Activated T-helper 2 cell treated with anti-CD3 and anti-CD28 coated beads, Interferon-gamma antibody, Interleukin-2, Interleukin-4, amounts not matched to agents 10 μg/mL and 5 μg/mL and 100 μg/mL, durations not matched to agents 14 hours and 24 hours and 36 hours (primary cell): ENCODE measurements around the gene FRMD1. TPM values are rescaled to one million over a fixed set of nuclear protein-coding genes. Genes with fewer than 3 reads are reported as not detected.

ENCODE experiments used
- DNase-seq: peaks from one replicate; pipeline ENCODE4 v3.0.0; 2021; ENCODE audit warnings: low spot score
- H3K27ac Mint-ChIP-seq: one replicate; pipeline ENCODE4 v1.8.0; 2021; ENCODE audit warnings: mixed read lengths
- H3K27me3 Mint-ChIP-seq: one replicate; pipeline ENCODE4 v1.8.0; 2021; ENCODE audit warnings: low read depth, mixed read lengths
- H3K36me3 Mint-ChIP-seq: one replicate; pipeline ENCODE4 v1.8.0; 2021; ENCODE audit warnings: low read depth, mixed read lengths
- H3K4me1 Mint-ChIP-seq: one replicate; pipeline ENCODE4 v1.8.0; 2021; ENCODE audit warnings: low read depth, mixed read lengths
- H3K4me3 Mint-ChIP-seq: one replicate; pipeline ENCODE4 v1.8.0; 2021; ENCODE audit warnings: low read depth, mild to moderate bottlenecking, moderate library complexity, mixed read lengths
- H3K9me3 Mint-ChIP-seq: one replicate; pipeline ENCODE4 v1.8.0; 2021; ENCODE audit warnings: mixed read lengths
- intact Hi-C: fragments of 100-400 bp; cut with micrococcal nuclease; formaldehyde crosslinking; loops from one replicate; pipeline ENCODE4 v1.15.1; 2023
- total RNA-seq: library from RNA; stranded (reverse); gene quantifications from 2 replicates; pipeline ENCODE4 v1.2.3, GENCODE V29; 2022

The FRMD1 gene
- not detected in 2 replicates for total RNA-seq

DNA sequence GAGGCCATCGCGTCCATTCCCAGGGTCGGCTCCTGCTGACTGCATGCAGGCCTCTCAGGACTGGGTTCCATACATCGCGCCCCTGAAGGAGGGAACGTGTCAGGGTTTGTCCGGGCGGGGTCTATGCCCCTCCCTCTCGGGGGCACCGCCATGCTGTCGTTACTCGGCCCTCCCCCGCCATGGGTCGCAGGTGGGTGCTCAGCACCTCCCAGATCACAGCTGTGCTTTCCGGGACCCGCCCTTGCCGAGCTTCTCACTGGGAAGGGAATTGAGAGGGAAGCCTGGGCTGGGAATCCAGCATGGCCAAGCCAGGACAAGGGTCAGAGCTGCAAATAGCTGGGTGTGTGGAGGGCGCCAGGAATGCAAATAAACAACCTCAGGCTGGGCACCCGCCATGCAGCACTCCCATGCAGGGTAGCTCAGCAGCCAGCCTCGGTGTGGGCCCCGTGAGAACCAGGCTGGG, at the start of gene FRMD1:
Gene FRMD1, minus strand, starts transcription at position 270 of the 463 bp plus-strand sequence. Its CDS starts 118 bp downstream, at position 152.
- H3K9me3 Mint-ChIP-seq = no peaks in the 10 kb centered on the region
- H3K4me1 Mint-ChIP-seq = no peaks in the 10 kb centered on the region
- H3K36me3 Mint-ChIP-seq = no peaks in the 10 kb centered on the region
- H3K27ac Mint-ChIP-seq = no peak within 1 kb of the TSS
- DNase-seq = no peak
- H3K4me3 Mint-ChIP-seq = no peak within 1 kb of the TSS
- intact Hi-C loops = no loop called here
- H3K27me3 Mint-ChIP-seq = no peaks in the 10 kb centered on the region

DNA sequence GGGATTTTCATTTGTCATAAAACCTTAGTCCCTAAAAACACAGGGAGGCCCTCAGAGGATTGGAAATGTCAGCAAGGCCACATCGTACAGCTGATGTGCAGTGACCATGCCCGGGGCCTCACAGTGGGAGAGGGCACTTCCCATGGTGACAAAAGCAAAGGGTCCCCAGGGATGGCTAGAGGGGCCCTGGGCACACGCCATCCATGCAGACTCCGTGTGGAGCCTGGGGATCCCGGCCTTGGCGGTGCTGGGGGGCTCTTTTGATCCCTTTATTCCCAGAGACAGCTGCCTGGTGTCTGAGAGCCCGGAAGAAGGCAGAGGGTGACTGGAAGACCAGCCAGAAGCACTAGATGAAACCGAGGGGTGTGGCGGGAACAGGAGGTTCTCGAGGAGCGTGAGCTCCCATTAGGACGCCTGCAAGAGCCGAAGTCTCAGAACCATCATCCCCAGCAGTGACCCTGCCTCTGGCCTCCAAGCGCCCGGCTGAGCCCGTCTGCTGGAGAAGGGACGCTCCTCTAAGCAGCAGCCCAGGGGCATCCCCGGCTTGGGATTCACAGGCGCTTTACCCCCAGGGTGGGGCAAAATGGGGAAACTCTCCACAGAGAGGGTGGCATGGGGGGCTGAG, 49.1 kb upstream of the FRMD1 start:
- no peak for DNase-seq
- H3K4me1 Mint-ChIP-seq = no peaks in the 10 kb centered on the region
- no peak overlapping the region for H3K4me3 Mint-ChIP-seq
- H3K36me3 Mint-ChIP-seq = no peaks in the 10 kb centered on the region
- no peak overlapping the region for H3K27ac Mint-ChIP-seq
- H3K9me3 Mint-ChIP-seq = no peaks in the 10 kb centered on the region
- intact Hi-C loops = no loop called here
- peaks cover 18% of the 10 kb centered on the region for H3K27me3 Mint-ChIP-seq

DNA sequence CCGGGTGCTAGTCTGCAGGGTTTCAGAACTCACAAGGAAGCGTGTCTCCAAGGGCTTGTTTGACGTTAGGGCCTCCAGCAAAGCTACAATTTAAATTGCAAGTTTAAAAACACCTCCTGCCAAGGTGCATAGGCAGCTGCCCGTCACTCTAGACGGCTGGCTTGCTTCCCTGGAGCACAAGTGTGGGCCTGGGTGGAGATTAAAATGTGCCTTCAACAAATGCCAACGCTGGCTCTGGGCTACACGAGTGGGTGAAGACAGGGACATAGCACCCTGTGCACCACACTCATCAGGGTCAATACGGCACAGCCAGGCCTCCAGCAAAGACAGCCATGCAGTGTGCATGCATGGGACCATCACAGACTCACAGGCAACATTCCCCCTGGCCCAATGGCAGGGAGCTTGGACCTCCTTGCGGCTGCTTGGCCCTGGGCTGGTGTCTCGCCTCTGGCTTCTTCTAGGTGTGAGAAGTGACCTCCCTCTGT, 48.4 kb upstream of the FRMD1 start:
- peaks cover 11% of the 10 kb centered on the region for H3K27me3 Mint-ChIP-seq

DNA sequence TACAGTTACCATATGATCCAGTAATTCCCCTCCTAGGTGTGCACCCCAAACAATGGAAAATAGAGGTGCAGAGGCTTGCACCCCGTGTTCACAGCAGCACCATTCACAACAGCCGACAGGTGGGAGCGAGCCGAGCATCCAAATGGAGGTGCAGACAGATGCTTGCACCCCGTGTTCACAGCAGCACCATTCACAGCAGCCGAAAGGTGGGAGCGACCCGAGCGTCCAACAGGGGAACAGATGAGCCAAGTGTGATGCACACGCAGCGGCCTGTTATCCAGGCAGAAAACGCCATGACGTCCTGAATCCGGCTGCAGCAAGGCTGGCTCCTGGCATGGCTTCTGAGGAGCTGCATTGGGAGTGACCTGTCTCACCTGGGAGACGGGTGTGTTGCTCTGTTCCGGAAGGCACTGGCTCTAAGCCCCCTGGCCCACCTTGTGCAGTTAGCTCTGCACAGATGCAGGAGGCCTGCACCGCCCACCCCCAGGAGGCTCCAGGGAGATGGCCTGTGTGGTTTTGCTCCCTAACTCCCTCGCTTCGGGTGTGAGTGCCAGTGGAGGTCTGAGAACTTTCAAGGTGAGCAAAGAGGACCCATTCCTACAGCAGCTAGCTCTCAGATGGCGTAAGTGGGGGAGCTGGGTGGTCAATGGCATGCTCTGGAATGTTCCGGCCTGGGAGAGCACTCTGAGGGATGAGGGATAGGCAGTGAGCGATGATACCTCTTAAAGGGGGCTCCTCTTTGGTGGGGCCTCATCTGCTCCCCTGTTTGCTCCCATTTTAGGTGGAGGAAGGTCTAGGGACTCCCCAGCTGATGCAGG, 47.8 kb upstream of the FRMD1 start:
- no peaks in the 10 kb centered on the region for H3K9me3 Mint-ChIP-seq
- peaks cover 6% of the 10 kb centered on the region for H3K27me3 Mint-ChIP-seq
- intact Hi-C loops = no loop called here
- H3K36me3 Mint-ChIP-seq = no peaks in the 10 kb centered on the region
- DNase-seq = no peak
- H3K4me1 Mint-ChIP-seq = no peaks in the 10 kb centered on the region
- no peak overlapping the region for H3K4me3 Mint-ChIP-seq
- no peak overlapping the region for H3K27ac Mint-ChIP-seq

More for the DNA sequence above, 48.4 kb upstream of the FRMD1 start:
- Mint-ChIP-seq H3K9me3 (no peaks in the 10 kb centered on the region), H3K27ac (no peak overlapping the region), H3K4me1 (no peaks in the 10 kb centered on the region), H3K36me3 (no peaks in the 10 kb centered on the region), H3K4me3 (no peak overlapping the region)
- DNase-seq = no peak
- intact Hi-C loops = no loop called here

DNA sequence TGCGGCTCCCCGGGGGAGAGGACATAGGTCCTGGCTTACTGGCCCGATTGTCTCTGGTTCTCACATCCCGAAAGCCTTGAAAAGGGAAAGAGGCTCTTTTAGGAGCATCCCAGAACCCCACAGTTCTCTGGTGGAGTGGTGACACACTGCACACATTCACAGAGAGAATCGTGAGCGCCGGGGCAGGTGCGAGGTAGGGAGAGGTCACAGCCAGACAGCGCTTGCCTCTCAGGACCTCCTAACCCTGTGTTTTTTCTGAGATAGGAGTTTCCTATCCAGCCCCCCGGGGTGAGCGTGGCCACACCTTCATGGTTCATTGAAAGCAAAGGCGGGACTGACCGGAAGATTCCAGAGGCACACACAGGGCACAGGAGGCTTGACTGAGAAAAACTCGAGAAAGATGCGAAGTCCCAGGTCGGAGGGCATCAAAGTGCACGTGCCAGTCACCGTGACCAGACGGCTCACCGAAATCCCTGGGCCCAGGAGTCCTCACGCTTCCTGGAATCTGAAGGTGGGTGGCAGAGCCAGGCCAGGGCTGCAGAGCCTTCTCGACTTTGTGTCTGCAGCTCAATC, 46.5 kb upstream of the FRMD1 start:
- no peak overlapping the region for H3K4me3 Mint-ChIP-seq
- intact Hi-C loops = no loop called here
- peaks cover 2% of the 10 kb centered on the region for H3K4me1 Mint-ChIP-seq
- no peaks in the 10 kb centered on the region for H3K27me3 Mint-ChIP-seq
- DNase-seq = no peak
- no peak overlapping the region for H3K27ac Mint-ChIP-seq
- no peaks in the 10 kb centered on the region for H3K36me3 Mint-ChIP-seq
- no peaks in the 10 kb centered on the region for H3K9me3 Mint-ChIP-seq

DNA sequence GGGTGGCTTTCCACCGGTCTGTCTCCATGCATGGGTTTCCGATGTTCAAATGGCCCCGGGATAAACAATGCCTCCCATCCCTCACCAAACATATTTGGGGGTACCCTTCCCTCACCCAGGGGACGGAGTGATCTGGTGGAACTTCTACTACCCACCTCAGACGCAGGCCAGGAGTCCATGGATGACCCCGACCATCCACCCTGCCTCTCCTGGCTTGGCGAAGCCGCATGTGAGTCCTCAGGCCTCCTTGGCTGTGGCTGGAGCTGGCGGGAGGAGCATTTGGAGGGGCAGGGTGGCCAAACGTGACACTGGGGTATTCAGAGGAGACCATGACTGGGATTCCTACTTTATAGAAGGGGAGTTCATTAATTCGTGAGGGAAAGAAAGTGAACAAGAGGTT, 45.9 kb upstream of the FRMD1 start:
- Mint-ChIP-seq H3K4me3 (no peak overlapping the region), H3K4me1 (peaks cover 2% of the 10 kb centered on the region), H3K27me3 (no peaks in the 10 kb centered on the region), H3K9me3 (no peaks in the 10 kb centered on the region), H3K36me3 (no peaks in the 10 kb centered on the region), H3K27ac (no peak overlapping the region)
- intact Hi-C loops = no loop called here
- DNase-seq = no peak

DNA sequence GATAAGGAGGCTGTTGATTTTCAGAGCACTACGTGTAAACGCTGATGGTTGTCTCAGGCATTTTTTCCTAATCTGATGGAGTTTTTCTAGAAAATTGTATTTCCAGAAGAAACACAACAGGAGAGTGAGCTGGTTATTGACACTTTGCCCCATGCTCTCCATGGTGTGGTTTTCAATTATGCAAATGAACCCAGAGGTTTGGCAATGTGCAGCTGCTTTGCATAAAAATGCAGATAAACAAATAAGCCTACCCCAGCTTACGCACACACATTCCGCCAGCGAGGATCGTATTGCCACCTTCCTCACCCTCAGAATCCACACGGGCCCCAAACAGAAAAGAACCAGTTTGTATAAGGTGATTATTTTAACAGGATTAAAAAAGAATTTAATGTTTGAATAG, 45.1 kb upstream of the FRMD1 start:
- intact Hi-C loops = no loop called here
- no peaks in the 10 kb centered on the region for H3K9me3 Mint-ChIP-seq
- H3K4me3 Mint-ChIP-seq = no peak overlapping the region
- peaks cover 2% of the 10 kb centered on the region for H3K4me1 Mint-ChIP-seq
- no peak for DNase-seq
- H3K36me3 Mint-ChIP-seq = no peaks in the 10 kb centered on the region
- no peaks in the 10 kb centered on the region for H3K27me3 Mint-ChIP-seq
- no peak overlapping the region for H3K27ac Mint-ChIP-seq

DNA sequence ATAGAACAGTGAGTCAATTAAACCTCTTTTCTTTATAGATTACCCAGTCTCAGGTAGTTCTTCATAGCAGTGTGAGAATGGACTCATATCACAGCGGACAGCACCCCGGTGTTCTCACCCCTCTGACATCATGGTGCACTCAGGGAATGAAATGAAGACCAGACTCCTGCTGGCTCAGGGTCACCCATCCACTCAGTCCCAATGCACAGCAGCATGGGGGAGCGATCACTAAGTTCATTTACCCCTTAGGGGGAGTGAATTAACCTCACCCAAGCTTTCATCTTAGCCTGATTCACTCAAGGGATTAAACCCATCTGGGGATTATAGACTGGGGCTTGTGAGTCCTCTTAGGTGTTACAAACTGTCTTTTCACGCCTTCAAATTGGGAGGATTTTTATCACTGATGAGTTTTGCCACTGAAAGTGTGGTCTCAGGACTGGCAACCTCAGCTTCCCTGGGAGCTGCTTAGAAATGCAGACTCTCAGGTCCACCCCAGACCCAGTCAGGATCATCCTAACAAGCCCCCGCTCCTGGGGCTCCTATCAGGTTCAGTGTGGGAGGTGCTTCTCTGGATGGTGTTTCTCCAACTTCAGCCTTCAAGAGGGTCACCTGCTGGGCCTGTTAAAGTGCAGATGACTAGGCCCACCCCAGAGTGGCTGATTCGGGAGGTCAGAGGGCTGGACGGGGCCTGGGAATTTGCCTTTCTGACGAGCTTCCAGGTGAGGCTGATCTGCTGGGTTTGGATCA, 44.3 kb upstream of the FRMD1 start:
- Mint-ChIP-seq H3K9me3 (no peaks in the 10 kb centered on the region), H3K36me3 (no peaks in the 10 kb centered on the region), H3K27me3 (no peaks in the 10 kb centered on the region), H3K4me1 (peaks cover 2% of the 10 kb centered on the region), H3K4me3 (no peak overlapping the region), H3K27ac (no peak overlapping the region)
- intact Hi-C loops = no loop called here
- no peak for DNase-seq

DNA sequence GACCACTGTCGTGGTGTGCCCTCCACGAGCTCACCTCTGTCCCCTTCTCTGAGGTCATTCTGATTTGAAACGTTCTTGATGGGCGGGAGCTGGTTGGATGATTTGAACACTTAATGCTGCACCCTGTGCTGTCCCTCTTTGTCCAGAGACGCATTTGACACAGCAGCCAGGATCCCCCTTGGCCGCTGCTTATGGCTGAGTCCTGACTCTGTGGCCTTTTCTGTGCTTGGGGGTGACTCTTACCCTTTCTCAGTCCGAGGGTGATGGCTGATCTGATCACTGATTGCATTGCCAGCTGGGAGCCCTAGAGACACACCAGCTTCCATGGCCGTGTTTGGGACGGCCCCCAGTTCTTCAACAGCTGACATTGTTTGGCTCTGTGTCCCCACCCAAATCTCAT, 43.5 kb upstream of the FRMD1 start:
- Mint-ChIP-seq H3K27me3 (no peaks in the 10 kb centered on the region), H3K9me3 (no peaks in the 10 kb centered on the region), H3K4me3 (no peak overlapping the region), H3K36me3 (no peaks in the 10 kb centered on the region), H3K27ac (no peak overlapping the region), H3K4me1 (peaks cover 2% of the 10 kb centered on the region)
- DNase-seq = no peak
- intact Hi-C loops = no loop called here

DNA sequence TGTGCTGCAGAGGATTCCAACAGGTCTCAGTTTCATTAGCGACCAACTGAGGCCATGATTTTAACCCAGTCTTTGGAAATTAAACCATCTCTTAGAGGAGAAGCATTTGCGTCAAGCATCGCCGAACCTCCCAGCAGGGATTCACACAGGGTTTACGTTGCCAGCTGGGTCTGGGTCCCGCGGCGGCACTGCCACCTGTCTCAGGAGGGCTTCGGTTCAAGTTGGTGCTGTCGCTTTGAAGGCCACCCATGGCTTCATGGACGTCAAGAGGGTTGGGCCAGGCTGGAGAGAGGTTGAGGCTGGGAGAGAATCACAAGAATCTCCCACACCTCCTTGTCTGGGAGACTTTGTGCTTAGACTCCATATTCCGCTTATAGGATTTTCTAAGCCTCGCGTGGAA, 43.0 kb upstream of the FRMD1 start:
- H3K9me3 Mint-ChIP-seq = no peaks in the 10 kb centered on the region
- no peak for DNase-seq
- H3K27me3 Mint-ChIP-seq = no peaks in the 10 kb centered on the region
- no peak overlapping the region for H3K27ac Mint-ChIP-seq
- peaks cover 2% of the 10 kb centered on the region for H3K4me1 Mint-ChIP-seq
- H3K4me3 Mint-ChIP-seq = no peak overlapping the region
- intact Hi-C loops = no loop called here
- H3K36me3 Mint-ChIP-seq = no peaks in the 10 kb centered on the region

DNA sequence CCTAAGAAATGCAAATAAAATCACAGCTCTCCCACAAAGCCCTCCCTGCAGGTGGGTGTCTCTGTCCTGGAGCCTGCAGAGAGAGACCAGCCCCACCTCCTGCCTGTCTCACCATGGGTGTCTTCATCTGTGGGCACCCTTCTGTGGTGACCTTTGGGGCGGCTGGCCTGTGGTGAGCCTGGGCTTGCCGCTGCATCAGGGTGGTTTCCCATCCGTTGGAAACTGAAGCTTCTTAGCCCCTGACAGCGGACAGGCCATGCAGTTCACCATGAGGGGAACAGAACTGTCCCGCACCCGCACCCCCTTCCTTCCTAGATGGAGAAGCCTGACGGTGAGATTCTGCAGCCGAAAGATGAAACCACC, 42.3 kb upstream of the FRMD1 start:
- H3K27ac Mint-ChIP-seq = peak overlapping the region; percentile 35
- intact Hi-C loops = no loop called here
- no peaks in the 10 kb centered on the region for H3K9me3 Mint-ChIP-seq
- peaks cover 2% of the 10 kb centered on the region for H3K4me1 Mint-ChIP-seq
- peak; percentile 0 for DNase-seq
- H3K36me3 Mint-ChIP-seq = no peaks in the 10 kb centered on the region
- no peaks in the 10 kb centered on the region for H3K27me3 Mint-ChIP-seq
- no peak overlapping the region for H3K4me3 Mint-ChIP-seq

DNA sequence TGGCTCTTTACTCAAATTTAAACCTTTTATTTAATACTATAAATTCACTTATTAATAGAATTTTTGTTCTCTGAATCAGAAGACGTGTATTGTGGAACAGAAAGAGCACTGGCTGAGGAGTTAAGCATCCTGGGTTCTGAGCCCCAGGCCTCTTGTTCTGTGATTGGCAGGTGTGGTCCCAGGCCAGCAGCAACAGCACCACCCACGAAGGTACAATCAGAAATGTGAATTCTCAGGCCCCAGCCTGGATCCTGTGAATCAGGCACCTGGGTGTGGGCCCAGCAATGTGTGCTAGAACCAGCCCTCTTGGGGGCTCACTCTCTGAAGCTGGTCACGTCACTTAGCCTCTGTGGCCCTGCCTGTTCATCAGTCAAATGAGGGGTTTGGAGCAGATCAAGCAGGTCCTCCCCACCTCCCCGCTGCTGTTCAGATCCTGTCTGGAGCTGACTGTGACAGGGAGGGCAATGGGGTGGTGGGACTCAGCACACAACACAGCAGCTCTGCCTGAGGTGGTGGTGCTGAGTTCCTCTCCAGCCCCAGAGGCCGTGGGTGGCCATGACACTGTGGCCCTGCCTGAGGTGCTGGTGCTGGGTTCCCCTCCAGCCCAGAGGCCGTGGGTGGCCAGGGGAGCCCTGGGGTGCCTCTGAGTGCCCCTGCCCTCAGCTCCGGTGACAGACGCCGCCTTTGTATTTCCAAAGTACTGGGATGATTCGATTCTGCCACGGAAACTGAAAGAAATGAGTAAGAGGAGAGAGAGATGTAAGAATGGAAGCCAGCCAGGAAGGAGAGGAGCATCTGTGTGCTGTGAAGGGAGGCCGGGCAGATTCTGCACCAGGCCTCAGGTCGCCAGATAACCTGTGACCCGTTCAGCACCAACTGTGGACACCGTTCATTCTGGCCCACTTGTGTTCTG, 41.6 kb upstream of the FRMD1 start:
- Mint-ChIP-seq H3K4me1 (peaks cover 2% of the 10 kb centered on the region), H3K4me3 (no peak overlapping the region), H3K9me3 (peaks cover 2% of the 10 kb centered on the region), H3K36me3 (no peaks in the 10 kb centered on the region), H3K27me3 (no peaks in the 10 kb centered on the region), H3K27ac (peak overlapping the region; percentile 35)
- DNase-seq = peak; percentile 6
- intact Hi-C loops = no loop called here
